Measurements from ENCODE around the gene DENND1B.

- no peak for TF ChIP-seq CTCF (IDR thresholded peaks at IDR 0.05; ENCODE audit: low read depth, low read length)
- no peak for TF ChIP-seq EZH2phosphoT487 (IDR thresholded peaks at IDR 0.05; ENCODE audit: low read depth)
Observed at GRCh38 chr1:197468543-197469175, 306.6 kb downstream of the DENND1B start.

All from OCI-LY3 (cell line).